Measurements from ENCODE around the gene AATK. TPM values are rescaled to one million over a fixed set of nuclear protein-coding genes. Genes with fewer than 3 reads are reported as not detected.

Gene AATK
- total RNA-seq, 1 experiment from 2014 or later = 1.1 TPM

DNA sequence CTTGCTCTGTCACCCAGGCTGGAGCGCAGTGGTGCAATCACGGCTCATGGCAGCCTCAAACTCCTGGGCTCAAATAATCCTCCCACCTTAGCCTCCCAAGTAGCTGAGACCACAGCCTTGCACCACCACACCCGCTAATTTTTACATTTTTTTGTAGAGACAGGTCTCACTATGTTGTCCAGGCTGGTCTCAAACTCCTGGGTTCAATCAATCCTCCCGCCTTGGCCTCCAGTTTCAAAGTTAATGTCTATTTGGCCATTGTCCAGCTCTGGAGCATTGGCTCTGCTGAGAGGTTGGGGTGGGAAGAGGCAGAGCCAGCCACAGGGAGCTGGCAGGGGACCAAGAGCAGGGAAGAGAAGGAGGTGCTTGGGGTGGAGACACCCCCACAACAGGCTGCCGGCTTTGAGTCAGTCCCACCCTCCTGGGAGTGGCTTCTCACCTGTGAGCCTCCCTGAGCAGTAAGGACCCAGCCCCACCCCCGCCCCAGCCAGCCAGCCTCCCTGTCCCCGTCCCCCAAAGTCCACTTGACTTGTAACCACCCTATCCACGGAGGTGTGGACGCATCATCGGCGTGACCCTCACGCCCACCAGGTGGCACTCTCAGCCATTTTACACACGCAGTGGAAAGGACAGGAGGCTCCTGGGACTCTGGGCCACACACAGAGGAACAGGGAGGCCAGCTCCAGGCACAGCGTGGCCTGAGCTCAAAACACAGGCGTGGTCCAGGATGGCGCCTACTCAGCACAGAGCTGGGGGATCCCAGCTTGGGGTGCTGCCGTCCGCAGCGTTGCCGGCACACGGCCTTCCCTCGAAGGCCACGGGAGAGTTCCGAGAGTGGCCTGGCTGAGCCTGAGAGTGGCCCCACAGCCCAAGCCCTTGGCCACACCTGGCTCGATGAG, 23.5 kb downstream of the AATK start:
- TF ChIP-seq, protein P1, sequence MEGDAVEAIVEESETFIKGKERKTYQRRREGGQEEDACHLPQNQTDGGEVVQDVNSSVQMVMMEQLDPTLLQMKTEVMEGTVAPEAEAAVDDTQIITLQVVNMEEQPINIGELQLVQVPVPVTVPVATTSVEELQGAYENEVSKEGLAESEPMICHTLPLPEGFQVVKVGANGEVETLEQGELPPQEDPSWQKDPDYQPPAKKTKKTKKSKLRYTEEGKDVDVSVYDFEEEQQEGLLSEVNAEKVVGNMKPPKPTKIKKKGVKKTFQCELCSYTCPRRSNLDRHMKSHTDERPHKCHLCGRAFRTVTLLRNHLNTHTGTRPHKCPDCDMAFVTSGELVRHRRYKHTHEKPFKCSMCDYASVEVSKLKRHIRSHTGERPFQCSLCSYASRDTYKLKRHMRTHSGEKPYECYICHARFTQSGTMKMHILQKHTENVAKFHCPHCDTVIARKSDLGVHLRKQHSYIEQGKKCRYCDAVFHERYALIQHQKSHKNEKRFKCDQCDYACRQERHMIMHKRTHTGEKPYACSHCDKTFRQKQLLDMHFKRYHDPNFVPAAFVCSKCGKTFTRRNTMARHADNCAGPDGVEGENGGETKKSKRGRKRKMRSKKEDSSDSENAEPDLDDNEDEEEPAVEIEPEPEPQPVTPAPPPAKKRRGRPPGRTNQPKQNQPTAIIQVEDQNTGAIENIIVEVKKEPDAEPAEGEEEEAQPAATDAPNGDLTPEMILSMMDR (conservative IDR thresholded peaks at IDR 0.05; ENCODE audit: low read depth, low read length) = peak; percentile 79
- TF ChIP-seq EZH2phosphoT487 (IDR thresholded peaks at IDR 0.05; ENCODE audit: borderline replicate concordance, low read length) = no peak
- Histone ChIP-seq H3K27ac (ENCODE audit: low read length) (no peak overlapping the region), H3K36me3 (ENCODE audit: low read depth, low read length) (no peaks in the 10 kb centered on the region), H3K9me2 (replicated peaks; ENCODE audit: low read length) (no peaks in the 10 kb centered on the region), H3K9me3 (ENCODE audit: low read length) (no peaks in the 10 kb centered on the region), H3K4me3 (ENCODE audit: low read length) (no peak overlapping the region), H4K20me1 (ENCODE audit: low read length) (no peaks in the 10 kb centered on the region), H3K4me1 (ENCODE audit: insufficient read depth, low read length) (no peaks in the 10 kb centered on the region), H3K79me2 (ENCODE audit: low read length) (no peaks in the 10 kb centered on the region), H3F3A (ENCODE audit: low read length, unreplicated experiment) (no peaks in the 10 kb centered on the region), H3K4me2 (ENCODE audit: low read length) (no peak overlapping the region), H3K9ac (ENCODE audit: low read length) (no peak overlapping the region), H2AFZ (ENCODE audit: low read length) (peak overlapping the region; percentile 75), H3K27me3 (ENCODE audit: low read length) (no peaks in the 10 kb centered on the region)
- ATAC-seq (peak; percentile 100), DNase-seq (peak; percentile 83)
- POLR2A ChIA-PET (ENCODE audit: unreplicated experiment) = no interaction called here
- intact Hi-C loops (cut with micrococcal nuclease) = loop anchor here (1.0 to 2.0 kb wide), 2 partner anchors 58 to 99 kb away; no protein-coding TSS in a partner anchor
- CTCF ChIA-PET = interaction anchor here (0.5 to 0.6 kb wide), 3 partner anchors 58 to 287 kb away, joined by 3 to 11 read pairs (median 7); no protein-coding TSS in a partner anchor
- no TSS peak for BruUV-seq (replicated peaks)

DNA sequence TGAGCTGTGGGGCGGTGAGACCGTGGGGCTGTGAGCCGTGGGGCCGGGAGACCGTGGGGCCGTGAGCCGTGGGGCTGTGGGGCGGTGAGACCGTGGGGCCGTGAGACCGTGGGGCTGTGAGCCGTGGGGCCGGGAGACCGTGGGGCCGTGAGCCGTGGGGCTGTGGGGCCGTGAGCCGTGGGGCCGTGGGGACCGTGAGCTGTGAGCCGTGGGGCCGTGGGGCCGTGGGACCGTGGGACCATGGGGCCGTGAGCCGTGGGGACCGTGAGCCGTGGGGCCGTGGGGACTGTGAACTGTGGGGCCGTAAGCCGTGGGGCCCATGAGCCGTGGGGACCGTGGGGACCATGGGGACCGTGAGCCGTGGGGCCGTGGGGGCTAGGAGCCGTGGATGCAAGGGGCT, 25.3 kb downstream of the AATK start:
- Histone ChIP-seq H3K4me1 (ENCODE audit: insufficient read depth, low read length) (no peaks in the 10 kb centered on the region), H3K9ac (ENCODE audit: low read length) (no peak overlapping the region), H3K4me2 (ENCODE audit: low read length) (no peak overlapping the region), H3K36me3 (ENCODE audit: low read depth, low read length) (no peaks in the 10 kb centered on the region), H3F3A (ENCODE audit: low read length, unreplicated experiment) (no peaks in the 10 kb centered on the region), H3K27me3 (ENCODE audit: low read length) (no peaks in the 10 kb centered on the region), H3K27ac (ENCODE audit: low read length) (no peak overlapping the region), H3K9me2 (replicated peaks; ENCODE audit: low read length) (no peaks in the 10 kb centered on the region), H3K4me3 (ENCODE audit: low read length) (no peak overlapping the region), H3K9me3 (ENCODE audit: low read length) (no peaks in the 10 kb centered on the region), H2AFZ (ENCODE audit: low read length) (no peak overlapping the region), H4K20me1 (ENCODE audit: low read length) (no peaks in the 10 kb centered on the region), H3K79me2 (ENCODE audit: low read length) (no peaks in the 10 kb centered on the region)
- no peak for ATAC-seq
- no TSS peak for BruUV-seq (replicated peaks)
- intact Hi-C loops (cut with micrococcal nuclease) = no loop called here
- no peak for DNase-seq
- no peak for TF ChIP-seq EZH2 (IDR thresholded peaks at IDR 0.05; ENCODE audit: low read length, unreplicated experiment)
- TF ChIP-seq, protein P1 (conservative IDR thresholded peaks at IDR 0.05; ENCODE audit: low read depth, low read length) = no peak
- no peak for TF ChIP-seq EZH2phosphoT487 (IDR thresholded peaks at IDR 0.05; ENCODE audit: borderline replicate concordance, low read length)
- ChIA-PET CTCF (no interaction called here), POLR2A (ENCODE audit: unreplicated experiment) (interaction anchor here (0.6 kb wide), 1 partner anchor 720 kb away, joined by 9 read pairs; no protein-coding TSS in a partner anchor)

DNA sequence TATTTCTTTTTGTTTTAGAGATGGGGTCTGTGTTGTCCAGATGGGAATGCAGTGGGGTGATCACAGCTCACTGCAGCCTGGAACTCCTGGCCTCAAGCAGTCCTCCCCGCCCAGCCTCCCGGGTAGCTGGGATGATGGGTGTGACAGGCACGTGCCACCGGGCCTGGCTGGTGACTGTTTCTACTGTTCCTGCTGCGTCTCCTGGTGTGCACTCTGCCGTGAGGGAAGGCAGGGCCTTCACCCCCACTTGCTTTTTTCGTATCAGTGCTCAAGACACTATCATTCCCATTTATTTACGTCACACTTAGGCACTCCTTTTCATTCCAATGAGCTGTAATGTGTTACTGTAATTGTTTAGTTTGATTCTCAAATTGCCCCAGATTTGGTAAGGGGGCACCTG, 26.0 kb downstream of the AATK start:
- Histone ChIP-seq H3F3A (ENCODE audit: low read length, unreplicated experiment) (no peaks in the 10 kb centered on the region), H3K9me2 (replicated peaks; ENCODE audit: low read length) (no peaks in the 10 kb centered on the region), H2AFZ (ENCODE audit: low read length) (no peak overlapping the region), H3K4me3 (ENCODE audit: low read length) (no peak overlapping the region), H3K27ac (ENCODE audit: low read length) (no peak overlapping the region), H3K4me1 (ENCODE audit: insufficient read depth, low read length) (no peaks in the 10 kb centered on the region), H3K27me3 (ENCODE audit: low read length) (no peaks in the 10 kb centered on the region), H3K79me2 (ENCODE audit: low read length) (no peaks in the 10 kb centered on the region), H3K4me2 (ENCODE audit: low read length) (no peak overlapping the region), H3K36me3 (ENCODE audit: low read depth, low read length) (no peaks in the 10 kb centered on the region), H3K9ac (ENCODE audit: low read length) (no peak overlapping the region), H4K20me1 (ENCODE audit: low read length) (no peaks in the 10 kb centered on the region), H3K9me3 (ENCODE audit: low read length) (no peaks in the 10 kb centered on the region)
- no TSS peak for BruUV-seq (replicated peaks)
- TF ChIP-seq, protein P1 (conservative IDR thresholded peaks at IDR 0.05; ENCODE audit: low read depth, low read length) = no peak
- no peak for TF ChIP-seq EZH2phosphoT487 (IDR thresholded peaks at IDR 0.05; ENCODE audit: borderline replicate concordance, low read length)
- no peak for TF ChIP-seq EZH2 (IDR thresholded peaks at IDR 0.05; ENCODE audit: low read length, unreplicated experiment)
- ChIA-PET POLR2A (ENCODE audit: unreplicated experiment) (interaction anchor here (0.6 kb wide), 1 partner anchor 721 kb away, joined by 9 read pairs; no protein-coding TSS in a partner anchor), CTCF (no interaction called here)
- no peak for DNase-seq
- intact Hi-C loops (cut with micrococcal nuclease) = no loop called here
- no peak for ATAC-seq
